ENCODE results near the gene RSPH1.

DNA sequence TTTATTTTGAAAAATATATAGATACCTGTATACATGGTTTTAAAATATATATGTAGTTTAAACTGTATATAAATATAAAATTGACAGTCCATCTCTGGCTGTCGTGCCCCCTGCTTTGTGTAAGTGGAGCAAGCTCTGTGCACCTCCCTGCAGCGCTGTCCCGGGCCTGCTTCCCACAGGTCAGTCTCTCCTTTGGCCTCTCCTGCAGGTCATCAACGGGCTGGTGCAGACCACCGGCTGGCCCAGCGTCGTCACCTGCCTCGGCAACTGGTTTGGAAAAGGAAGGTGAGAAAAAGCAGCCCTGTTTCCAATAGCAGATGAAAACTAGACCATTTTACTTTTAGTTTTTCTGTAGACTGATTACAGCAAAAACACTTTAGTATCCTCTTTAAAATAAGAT, 46.2 kb upstream of the RSPH1 start:
- TF ChIP-seq, protein P1, sequence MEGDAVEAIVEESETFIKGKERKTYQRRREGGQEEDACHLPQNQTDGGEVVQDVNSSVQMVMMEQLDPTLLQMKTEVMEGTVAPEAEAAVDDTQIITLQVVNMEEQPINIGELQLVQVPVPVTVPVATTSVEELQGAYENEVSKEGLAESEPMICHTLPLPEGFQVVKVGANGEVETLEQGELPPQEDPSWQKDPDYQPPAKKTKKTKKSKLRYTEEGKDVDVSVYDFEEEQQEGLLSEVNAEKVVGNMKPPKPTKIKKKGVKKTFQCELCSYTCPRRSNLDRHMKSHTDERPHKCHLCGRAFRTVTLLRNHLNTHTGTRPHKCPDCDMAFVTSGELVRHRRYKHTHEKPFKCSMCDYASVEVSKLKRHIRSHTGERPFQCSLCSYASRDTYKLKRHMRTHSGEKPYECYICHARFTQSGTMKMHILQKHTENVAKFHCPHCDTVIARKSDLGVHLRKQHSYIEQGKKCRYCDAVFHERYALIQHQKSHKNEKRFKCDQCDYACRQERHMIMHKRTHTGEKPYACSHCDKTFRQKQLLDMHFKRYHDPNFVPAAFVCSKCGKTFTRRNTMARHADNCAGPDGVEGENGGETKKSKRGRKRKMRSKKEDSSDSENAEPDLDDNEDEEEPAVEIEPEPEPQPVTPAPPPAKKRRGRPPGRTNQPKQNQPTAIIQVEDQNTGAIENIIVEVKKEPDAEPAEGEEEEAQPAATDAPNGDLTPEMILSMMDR (IDR thresholded peaks at IDR 0.05; ENCODE audit: low read depth, low read length, missing input control): no peak
- no peak for TF ChIP-seq JUND (IDR thresholded peaks at IDR 0.05)
